HG03432 (cell line): ENCODE data around the gene TM4SF1.

Source experiments
- ATAC-seq: cut with Tn5 transposase; IDR thresholded peaks from one replicate; pipeline ENCODE4 v1.9.1; 2021; ENCODE audit warnings: mild to moderate bottlenecking, moderate library complexity; ENCODE audit not compliant: unreplicated experiment

TM4SF1 gene

GRCh38 chr3:149375501-149376196, 1.8 kb downstream of the TM4SF1 start:
- ATAC-seq: no peak

- ATAC-seq: no peak
Observed at GRCh38 chr3:149374793-149375500, 2.5 kb downstream of the TM4SF1 start.

DNA sequence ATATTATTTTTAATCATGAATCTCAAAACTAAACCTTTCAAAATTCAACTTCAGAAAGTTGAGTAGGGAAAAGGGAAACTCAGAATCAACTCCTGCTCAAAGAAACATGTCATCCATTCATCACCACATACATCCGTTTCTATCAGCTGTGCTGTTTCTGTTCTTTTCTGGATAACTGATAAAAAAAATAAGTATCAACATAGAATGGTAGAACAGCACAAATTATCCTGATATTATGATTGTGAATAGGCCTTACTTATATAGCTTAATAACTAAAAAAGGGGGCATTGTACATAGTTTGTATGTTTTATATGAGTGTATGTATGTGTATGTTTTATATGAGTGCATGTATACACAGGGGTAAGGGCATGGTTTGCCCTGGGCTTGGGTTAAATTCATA, 3.1 kb downstream of the TM4SF1 start:
- no peak for ATAC-seq

DNA sequence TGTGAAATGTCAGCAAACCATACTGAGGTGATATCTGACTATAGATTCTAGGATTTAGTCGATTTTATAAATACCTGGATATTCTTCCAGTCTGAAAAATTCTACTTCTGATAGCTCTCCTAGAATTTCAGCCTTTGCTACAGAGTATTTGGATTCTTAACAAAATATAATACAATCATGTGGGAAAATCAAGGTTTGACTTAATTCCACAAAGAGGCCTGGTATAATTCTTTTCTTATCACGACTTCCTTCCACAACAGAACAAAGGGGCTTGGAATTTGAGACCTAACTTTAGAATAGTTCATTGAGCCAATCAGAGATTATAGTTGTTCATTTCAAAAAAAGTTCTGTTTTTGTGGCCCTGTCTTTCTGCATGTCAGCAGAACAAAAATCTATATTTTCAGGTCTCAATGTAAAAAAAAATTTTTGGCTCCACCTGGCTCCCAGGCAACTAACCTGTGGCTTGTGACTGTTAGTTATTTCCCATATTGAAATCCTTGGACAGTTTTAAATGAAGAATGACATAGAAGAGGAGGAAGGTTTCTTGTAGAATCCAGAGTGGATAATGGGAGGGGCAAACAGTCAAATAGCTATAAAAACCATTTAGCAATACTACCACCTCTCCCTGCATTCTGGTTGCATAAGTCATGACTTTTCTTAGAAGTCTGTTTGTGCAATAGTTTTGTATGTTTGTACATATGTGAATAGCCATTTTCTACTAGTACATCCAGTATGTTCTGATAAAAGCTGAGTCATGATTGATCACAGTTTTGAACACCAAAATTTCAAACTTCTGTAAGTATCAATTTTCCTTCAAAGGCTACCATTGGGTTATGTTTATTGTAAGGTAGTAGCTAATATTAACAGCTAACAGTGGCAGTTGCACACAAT, 4.0 kb downstream of the TM4SF1 start:
- ATAC-seq: no peak

GRCh38 chr3:149371723-149372114, 5.7 kb downstream of the TM4SF1 start:
- ATAC-seq: no peak

GRCh38 chr3:149371001-149371722, 6.3 kb downstream of the TM4SF1 start:
- ATAC-seq: no peak

- ATAC-seq: no peak
Observed at GRCh38 chr3:149369991-149370866, 7.2 kb downstream of the TM4SF1 start.

- no peak for ATAC-seq
Observed at GRCh38 chr3:149368674-149369497, 8.6 kb downstream of the TM4SF1 start.

- no peak for ATAC-seq
Observed at GRCh38 chr3:149368201-149368673, 9.2 kb downstream of the TM4SF1 start.

GRCh38 chr3:149366941-149367840, 10.3 kb downstream of the TM4SF1 start:
- ATAC-seq: no peak

DNA sequence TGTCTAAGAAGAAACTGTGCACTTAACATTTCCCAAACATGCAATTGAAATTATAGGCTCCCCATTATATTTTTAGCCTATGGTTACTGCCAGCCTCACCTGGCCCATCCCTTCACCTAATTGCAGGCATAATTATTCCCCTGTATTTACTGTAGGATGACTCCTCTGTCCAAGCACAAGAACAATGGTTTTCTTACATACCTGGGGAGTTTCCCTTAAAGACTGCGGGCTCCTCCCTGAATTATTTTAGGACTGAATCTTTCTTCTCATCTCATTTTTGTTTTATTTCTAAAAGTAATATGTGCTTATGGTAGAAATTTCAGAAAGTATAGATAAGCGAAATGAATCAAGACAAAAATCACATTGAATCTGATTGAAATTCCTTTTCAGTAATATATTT, 11.4 kb downstream of the TM4SF1 start:
- ATAC-seq: no peak

- no peak for ATAC-seq
Observed at GRCh38 chr3:149364624-149365023, 12.8 kb downstream of the TM4SF1 start.

DNA sequence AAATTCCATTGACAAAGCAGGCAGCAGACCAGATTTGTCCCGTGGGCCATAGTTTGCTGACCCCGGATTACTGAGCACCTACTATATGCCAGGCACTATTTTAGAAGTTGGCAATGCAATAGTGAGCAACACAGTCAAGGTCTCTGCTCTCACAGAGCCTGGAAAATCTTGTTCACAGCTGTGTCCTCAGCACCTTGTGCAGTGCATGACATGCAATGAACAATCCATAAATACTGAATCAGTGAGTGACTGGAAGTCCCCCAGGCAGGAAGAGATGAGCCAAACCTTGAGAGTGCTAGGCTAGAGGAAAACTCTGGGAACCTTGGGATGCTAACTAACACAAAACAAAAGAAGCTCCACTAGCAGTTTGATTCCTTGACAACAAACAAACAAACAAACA, 14.4 kb downstream of the TM4SF1 start:
- ATAC-seq: no peak

- no peak for ATAC-seq
Observed at GRCh38 chr3:149362366-149362765, 15.1 kb downstream of the TM4SF1 start.

DNA sequence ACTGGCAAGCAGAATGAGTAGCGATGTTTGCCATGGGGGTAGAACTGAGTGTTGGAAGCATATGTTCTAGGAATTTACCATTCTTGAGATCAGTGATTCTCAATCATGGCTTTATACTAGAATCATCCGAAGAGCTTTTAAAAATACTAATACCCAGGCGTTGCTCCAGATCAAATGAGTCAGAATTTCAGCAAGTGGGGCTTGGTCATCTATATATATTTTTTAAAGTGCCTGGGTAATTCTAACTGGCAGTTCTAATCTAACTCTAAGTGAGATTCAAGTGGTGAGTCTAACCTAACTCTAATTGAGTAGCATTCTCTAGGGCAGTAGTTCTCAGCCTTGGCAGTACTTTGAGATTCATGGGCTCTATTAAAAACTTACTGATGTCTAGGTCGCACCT, 20.8 kb downstream of the TM4SF1 start:
- ATAC-seq: no peak

- ATAC-seq: no peak
Observed at GRCh38 chr3:149356044-149356592, 21.3 kb downstream of the TM4SF1 start.

- ATAC-seq: no peak
Observed at GRCh38 chr3:149353581-149354184, 23.8 kb downstream of the TM4SF1 start.
